K562 (cell line): ENCODE data around the gene COLEC12. TPM values are rescaled to one million over a fixed set of nuclear protein-coding genes. Genes with fewer than 3 reads are reported as not detected.

ENCODE experiments used
- ATAC-seq: fragments of 200-7000 bp; cut with Tn5 transposase; 3 replicates; pipeline ENCODE4 v1.9.1; 2020; ENCODE audit warnings: moderate library complexity
- BruUV-seq: library from RNA; stranded (reverse); fragments of 400-500 nt; replicated peaks from 2 replicates; lab custom pipeline; 2021; lab: Mats Ljungman, UMichigan
- CTCF ChIA-PET: fragments of 300-600 bp; formaldehyde crosslinking; extraction: SDS; loops from one replicate; lab custom pipeline; 2021; ENCODE audit warnings: low intra/inter-chr PET ratio; lab: Yijun Ruan, JAX
- POLR2A ChIA-PET: fragments of 300-600, 350-650 bp; sonication (Branson Sonifier 250); formaldehyde crosslinking; extraction: SDS; loops from one replicate; lab custom pipeline; 2021; ENCODE audit warnings: antibody characterized with exemption, inconsistent platforms; lab: Yijun Ruan, JAX
- DNase-seq, 4 experiments: peaks; one replicate each; pipeline versions ENCODE4 v3.0.0 to v3.0.0-alpha.2; 2011 to 2018; ENCODE audit warnings: low spot score in 3 of 4, mixed read lengths in 3 of 4; ENCODE audit errors: extremely low read depth in 1 of 4
- FAIRE-seq: peaks from 2 replicates; lab custom pipeline; 2011; peaks lifted over from hg19 to GRCh38; lab: Jason Lieb, UNC
- H2AFZ ChIP-seq: 2 replicates; pipeline ENCODE4 v1.6.0; 2011; ENCODE audit warnings: low read depth, low read length, control low read depth, inconsistent platforms
- H3K27ac ChIP-seq: fragments of 200-600 bp; 3 replicates; pipeline ENCODE4 v1.8.0; 2011; ENCODE audit warnings: low read depth, mild to moderate bottlenecking, control low read depth, inconsistent platforms, low read length, moderate library complexity, mixed read lengths; ENCODE audit errors: extremely low read depth
- H3K27me3 ChIP-seq, 2 experiments: fragments of 300-600 bp in 1 of 2; 2 replicates in 1 of 2; 3 replicates in 1 of 2; pipeline versions ENCODE4 v1.6.0 to v1.8.0; 2011; ENCODE audit warnings: inconsistent platforms in 2 of 2, low read length in 2 of 2, mild to moderate bottlenecking in 1 of 2, mixed read lengths in 1 of 2, moderate library complexity in 1 of 2; ENCODE audit not compliant: control insufficient read depth in 2 of 2, insufficient read depth in 2 of 2
- H3K36me3 ChIP-seq: fragments of 300-600 bp; 3 replicates; pipeline ENCODE4 v1.8.0; 2011; ENCODE audit warnings: mild to moderate bottlenecking, low read length, inconsistent platforms; ENCODE audit not compliant: control insufficient read depth, insufficient read depth
- H3K4me1 ChIP-seq, 2 experiments: fragments of 200-600 bp in 1 of 2; replicated peaks in 1 of 2; 2 replicates in 1 of 2; 3 replicates in 1 of 2; pipeline versions ENCODE4 v1.5.1 to v1.8.0; 2011; ENCODE audit warnings: inconsistent platforms in 2 of 2, low read length in 2 of 2, mild to moderate bottlenecking in 1 of 2, mixed read lengths in 1 of 2, moderate library complexity in 1 of 2; ENCODE audit not compliant: control insufficient read depth in 2 of 2, insufficient read depth in 2 of 2
- H3K4me2 ChIP-seq: 2 replicates; pipeline ENCODE4 v1.6.1; 2011; ENCODE audit warnings: low read length, control low read depth, inconsistent platforms, mixed read lengths; ENCODE audit not compliant: insufficient read depth
- H3K4me3 ChIP-seq: fragments of 200-600 bp; sonication (generic), shearing (Covaris generic); 2 replicates; pipeline ENCODE4 v1.5.1; 2016; ENCODE audit warnings: control low read depth, inconsistent platforms
- H3K79me2 ChIP-seq: fragments of 200-600 bp; 3 replicates; pipeline ENCODE4 v1.8.0; 2011; ENCODE audit warnings: low read length, inconsistent platforms; ENCODE audit not compliant: control insufficient read depth, insufficient read depth
- H3K9ac ChIP-seq, 2 experiments: 2 replicates each; pipeline versions ENCODE4 v1.6.0 to v1.6.1; 2011; ENCODE audit warnings: low read depth in 2 of 2, low read length in 2 of 2, control low read depth in 1 of 2, inconsistent platforms in 1 of 2, mild to moderate bottlenecking in 1 of 2, mixed read lengths in 1 of 2; ENCODE audit not compliant: insufficient read depth in 1 of 2
- H3K9me1 ChIP-seq: one replicate; pipeline ENCODE4 v1.6.0; 2011; ENCODE audit warnings: inconsistent platforms, mild to moderate bottlenecking, low read length, moderate library complexity; ENCODE audit not compliant: control insufficient read depth, insufficient read depth
- H3K9me3 ChIP-seq: replicated peaks from 2 replicates; pipeline ENCODE4 v1.5.1; 2011; ENCODE audit warnings: low read depth, low read length, inconsistent platforms; ENCODE audit not compliant: control insufficient read depth, insufficient read depth
- H4K20me1 ChIP-seq: replicated peaks from 2 replicates; pipeline ENCODE4 v1.6.1; 2011; ENCODE audit warnings: low read length, inconsistent platforms, mixed read lengths; ENCODE audit not compliant: control insufficient read depth, insufficient read depth
- ARHGAP35 ChIP-seq: fragments of 450-650 bp; IDR thresholded peaks from 2 replicates; pipeline ENCODE4 v1.6.1; 2018; ENCODE audit not compliant: partially characterized antibody
- BDP1 ChIP-seq: IDR thresholded peaks from 3 replicates; pipeline ENCODE4 v1.6.1; 2011; ENCODE audit not compliant: insufficient read length, insufficient read depth
- CBFA2T2 ChIP-seq: fragments of 450-650 bp; conservative IDR thresholded peaks from 2 replicates; pipeline ENCODE4 v1.6.1; 2017; ENCODE audit warnings: mild to moderate bottlenecking
- CUX1 ChIP-seq: fragments of 200-800 bp; sonication (Bioruptor generic); IDR thresholded peaks from 2 replicates; pipeline ENCODE4 v1.6.1; 2016; ENCODE audit warnings: missing genetic modification characterization, missing compliant biosample characterization
- PATZ1 ChIP-seq: fragments of 250-450 bp; sonication (Bioruptor Pico); IDR thresholded peaks from 2 replicates; pipeline ENCODE4 v1.5.0; 2020; ENCODE audit warnings: mild to moderate bottlenecking, borderline replicate concordance
- PCBP2 ChIP-seq: fragments of 200-400 bp; formaldehyde crosslinking; IDR thresholded peaks from 2 replicates; pipeline ENCODE4 v1.6.1; 2018; ENCODE audit warnings: low read length, low read depth, mild to moderate bottlenecking, moderate library complexity; ENCODE audit not compliant: poor library complexity, severe bottlenecking
- TFAP4 ChIP-seq: sonication (generic); formaldehyde crosslinking; IDR thresholded peaks from 2 replicates; pipeline ENCODE4 v1.8.0; 2022; ENCODE audit warnings: missing genetic modification reagents, mild to moderate bottlenecking, moderate library complexity, borderline replicate concordance
- ZNF212 ChIP-seq: fragments of 450-650 bp; formaldehyde crosslinking; IDR thresholded peaks from 2 replicates; pipeline ENCODE4 v1.4.0; 2020; ENCODE audit warnings: mild to moderate bottlenecking
- WGBS: fragments of 100-300 bp; shearing (Covaris generic); methylation state at CpG from one replicate; pipeline ENCODE4 v1.1.6; 2016; ENCODE audit warnings: low coverage, mixed read lengths; ENCODE audit not compliant: insufficient coverage; ENCODE audit errors: missing lambda C conversion rate; 5-methylcytosine and 5-hydroxymethylcytosine counted together
- in situ Hi-C: fragments of 300-500 bp; cut with MboI; formaldehyde crosslinking; loops from 4 replicates; pipeline ENCODE4 v1.15.0; 2018; ENCODE audit warnings: inconsistent platforms, mixed read lengths
- intact Hi-C: fragments of 100-400 bp; cut with micrococcal nuclease; formaldehyde crosslinking; loops from 2 replicates; pipeline ENCODE4 v1.14.2; 2022
- polyA plus RNA-seq, 8 experiments: library from polyadenylated mRNA; depleted of rRNA in 4 of 8; stranded (reverse) in 5 of 8; unstranded in 3 of 8; fragments of >200 nt; fragmentation: Nextera tagmentation in 2 of 8; fragmentation: Illumina TruSeq in 1 of 8; extraction: Ambion mirVana in 2 of 8; extraction: Trizol in 1 of 8; gene quantifications; 2 replicates each; pipeline versions ENCODE4 v1.2.1 to v1.2.3, GENCODE V29; 2011 to 2014; ENCODE audit warnings: inconsistent platforms in 1 of 8, missing spikeins in 1 of 8
- total RNA-seq, 7 experiments: library from RNA; depleted of rRNA in 6 of 7; stranded (reverse); fragments of >200 nt in 6 of 7; fragmentation: Illumina TruSeq in 2 of 7; extraction: Trizol in 2 of 7; gene quantifications; 2 replicates each; pipeline versions ENCODE4 v1.2.1 to v1.2.3, GENCODE V29; 2011 to 2021; ENCODE audit warnings: low replicate concordance in 1 of 7

COLEC12 gene
- total and polyA plus RNA-seq, 9 of the 15 experiments (the other 6 are each of a cell fraction or from before 2014, with no cell fraction given): 0.04 TPM; not detected in 8

- no peaks in the 10 kb centered on the region for H3K4me1 ChIP-seq
- CTCF ChIA-PET: interaction anchor here (0.6 kb wide), 1 partner anchor 592 kb away, joined by 3 read pairs; no protein-coding TSS in a partner anchor
- no peak for ATAC-seq
These were observed 26.7 kb downstream of the COLEC12 start for GRCh38 chr18:473802-474201.

More at GRCh38 chr18:473802-474201, 26.7 kb downstream of the COLEC12 start:
- TF ChIP-seq TFAP4: no peak
- TF ChIP-seq BDP1: no peak
- no peak for TF ChIP-seq CUX1 (CRISPR knock-in tag)
- TF ChIP-seq PCBP2: no peak
- no peak for TF ChIP-seq ARHGAP35
- TF ChIP-seq PATZ1 (CRISPR knock-in tag): no peak
- no peak for TF ChIP-seq ZNF212 (CRISPR knock-in tag)
- no peak for TF ChIP-seq CBFA2T2
- intact Hi-C loops: no loop called here
- no TSS peak for BruUV-seq
- Histone ChIP-seq H3K79me2 (no peaks in the 10 kb centered on the region), H3K36me3 (no peaks in the 10 kb centered on the region), H3K9me1 (no peaks in the 10 kb centered on the region), H3K9ac (no peak overlapping the region), H3K9me3 (no peaks in the 10 kb centered on the region), H3K27ac (no peak overlapping the region), H4K20me1 (no peaks in the 10 kb centered on the region), H3K4me3 (no peak overlapping the region), H3K27me3 (peaks cover 8 to 37% of the 10 kb centered on the region in 2 experiments), H2AFZ (no peak overlapping the region), H3K4me2 (no peak overlapping the region)
- DNase-seq: no peak
- no peak for FAIRE-seq
- WGBS: 0% methylated on average over 1 of the region's 1 CpG
- POLR2A ChIA-PET: no interaction called here
- in situ Hi-C loops: no loop called here
